Measurements from ENCODE around the gene ANAPC5.

DNA sequence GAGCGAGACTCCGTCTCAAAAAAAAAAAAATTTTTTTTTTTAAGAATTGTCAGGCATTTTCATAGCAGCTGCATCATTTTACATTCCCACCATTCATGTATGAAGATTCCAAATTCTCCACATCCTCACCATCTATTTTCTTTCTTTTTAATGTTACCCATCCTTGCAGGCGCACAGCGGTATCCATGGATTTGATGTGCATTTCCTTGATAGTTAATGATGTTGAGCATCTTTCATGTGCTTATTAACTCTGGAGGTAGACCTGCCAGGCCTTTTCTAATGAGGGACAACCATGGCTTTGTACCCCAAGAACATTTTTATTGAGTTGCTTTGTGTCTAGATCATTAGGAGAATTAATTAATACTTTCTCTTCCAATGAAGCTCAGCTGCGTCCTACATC is 46.1 kb upstream of the ANAPC5 start:
- TF ChIP-seq SIN3A (IDR thresholded peaks at IDR 0.05; ENCODE audit: borderline replicate concordance, insufficient read depth, low read length), result no peak
- TF ChIP-seq POLR2AphosphoS5 (IDR thresholded peaks at IDR 0.05; ENCODE audit: low read depth, low read length), result no peak
